ENCODE measurements around the gene EGFL8. TPM values are rescaled to one million over a fixed set of nuclear protein-coding genes. Genes with fewer than 3 reads are reported as not detected.

EGFL8 gene
- total RNA-seq, 6 experiments from 2014 or later, result 3.5 to 4.4 (median 3.7) TPM

GRCh38 chr6:32195652-32195901 is 31.2 kb downstream of the EGFL8 start:
- DNase-seq, result peak; percentile 100
- peaks cover 42% of the 10 kb centered on the region for H3K4me1 Mint-ChIP-seq (ENCODE audit: low read depth)
- peaks cover under 1% of the 10 kb centered on the region for H3K27me3 Mint-ChIP-seq (ENCODE audit: insufficient read depth)
- H3K27ac Mint-ChIP-seq, result peak overlapping the region; percentile 100
- peak overlapping the region; percentile 95 for H3K4me3 Mint-ChIP-seq
- H3K9me3 Mint-ChIP-seq, result no peaks in the 10 kb centered on the region
- TF ChIP-seq, protein P1, sequence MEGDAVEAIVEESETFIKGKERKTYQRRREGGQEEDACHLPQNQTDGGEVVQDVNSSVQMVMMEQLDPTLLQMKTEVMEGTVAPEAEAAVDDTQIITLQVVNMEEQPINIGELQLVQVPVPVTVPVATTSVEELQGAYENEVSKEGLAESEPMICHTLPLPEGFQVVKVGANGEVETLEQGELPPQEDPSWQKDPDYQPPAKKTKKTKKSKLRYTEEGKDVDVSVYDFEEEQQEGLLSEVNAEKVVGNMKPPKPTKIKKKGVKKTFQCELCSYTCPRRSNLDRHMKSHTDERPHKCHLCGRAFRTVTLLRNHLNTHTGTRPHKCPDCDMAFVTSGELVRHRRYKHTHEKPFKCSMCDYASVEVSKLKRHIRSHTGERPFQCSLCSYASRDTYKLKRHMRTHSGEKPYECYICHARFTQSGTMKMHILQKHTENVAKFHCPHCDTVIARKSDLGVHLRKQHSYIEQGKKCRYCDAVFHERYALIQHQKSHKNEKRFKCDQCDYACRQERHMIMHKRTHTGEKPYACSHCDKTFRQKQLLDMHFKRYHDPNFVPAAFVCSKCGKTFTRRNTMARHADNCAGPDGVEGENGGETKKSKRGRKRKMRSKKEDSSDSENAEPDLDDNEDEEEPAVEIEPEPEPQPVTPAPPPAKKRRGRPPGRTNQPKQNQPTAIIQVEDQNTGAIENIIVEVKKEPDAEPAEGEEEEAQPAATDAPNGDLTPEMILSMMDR (IDR thresholded peaks at IDR 0.05), result peak; percentile 67
- H3K36me3 Mint-ChIP-seq (ENCODE audit: low read depth), result no peaks in the 10 kb centered on the region

GRCh38 chr6:32195902-32196681 is 31.7 kb downstream of the EGFL8 start:
- H3K27ac Mint-ChIP-seq, result peak overlapping the region; percentile 100
- TF ChIP-seq, protein P1 (IDR thresholded peaks at IDR 0.05), result peak; percentile 21; the same call in 1 of the 2 replicates

GRCh38 chr6:32196682-32197616 is 32.6 kb downstream of the EGFL8 start:
- Mint-ChIP-seq H3K36me3 (ENCODE audit: low read depth) (no peaks in the 10 kb centered on the region), H3K4me3 (peak overlapping the region; percentile 95), H3K27ac (peak overlapping the region; percentile 100), H3K4me1 (ENCODE audit: low read depth) (peaks cover 42% of the 10 kb centered on the region), H3K9me3 (no peaks in the 10 kb centered on the region), H3K27me3 (ENCODE audit: insufficient read depth) (peaks cover 11% of the 10 kb centered on the region)
- DNase-seq, result no peak
- TF ChIP-seq, protein P1 (IDR thresholded peaks at IDR 0.05), result peak; percentile 33

More at GRCh38 chr6:32195902-32196681, 31.7 kb downstream of the EGFL8 start:
- Mint-ChIP-seq H3K4me3 (peak overlapping the region; percentile 95), H3K4me1 (ENCODE audit: low read depth) (peaks cover 42% of the 10 kb centered on the region), H3K36me3 (ENCODE audit: low read depth) (no peaks in the 10 kb centered on the region), H3K27me3 (ENCODE audit: insufficient read depth) (peaks cover 5% of the 10 kb centered on the region), H3K9me3 (no peaks in the 10 kb centered on the region)
- DNase-seq, result peak; percentile 51

GRCh38 chr6:32198345-32198696 is 33.9 kb downstream of the EGFL8 start:
- Mint-ChIP-seq H3K36me3 (ENCODE audit: low read depth) (no peaks in the 10 kb centered on the region), H3K4me1 (ENCODE audit: low read depth) (peaks cover 30% of the 10 kb centered on the region), H3K9me3 (no peaks in the 10 kb centered on the region), H3K27ac (no peak overlapping the region), H3K4me3 (no peak overlapping the region), H3K27me3 (ENCODE audit: insufficient read depth) (peaks cover 11% of the 10 kb centered on the region)
- TF ChIP-seq, protein P1 (IDR thresholded peaks at IDR 0.05), result no peak
- no peak for DNase-seq

DNA sequence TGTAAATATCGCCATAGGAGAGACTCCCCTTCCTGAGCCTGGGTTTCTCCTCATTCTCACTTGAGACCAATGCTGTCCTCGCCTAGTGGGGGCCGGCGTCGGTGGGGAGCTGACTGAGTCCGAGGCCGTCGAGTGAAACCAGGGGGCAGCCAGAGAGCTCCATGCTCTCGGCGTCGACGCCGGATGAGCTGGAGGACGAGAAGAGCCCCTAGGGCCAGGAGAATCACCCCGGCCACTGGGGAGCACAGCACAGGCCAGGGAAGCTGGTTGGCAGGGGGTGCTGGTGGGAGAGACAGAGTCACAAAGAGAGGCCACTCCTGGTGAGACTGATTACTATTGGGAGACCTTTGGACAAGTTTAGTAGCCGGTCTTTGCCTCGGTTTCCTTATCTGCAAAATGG is 34.5 kb downstream of the EGFL8 start:
- no peaks in the 10 kb centered on the region for H3K9me3 Mint-ChIP-seq
- H3K4me1 Mint-ChIP-seq (ENCODE audit: low read depth), result peaks cover 25% of the 10 kb centered on the region
- peaks cover 14% of the 10 kb centered on the region for H3K27me3 Mint-ChIP-seq (ENCODE audit: insufficient read depth)
- no peak overlapping the region for H3K4me3 Mint-ChIP-seq
- H3K36me3 Mint-ChIP-seq (ENCODE audit: low read depth), result no peaks in the 10 kb centered on the region
- no peak for DNase-seq
- TF ChIP-seq, protein P1 (IDR thresholded peaks at IDR 0.05), result no peak
- no peak overlapping the region for H3K27ac Mint-ChIP-seq

Data from HFFc6 (cell line).